GM18868 (cell line): Measurements from ENCODE around the gene USP10.

Experiments
- ATAC-seq: cut with Tn5 transposase; IDR thresholded peaks from one replicate; pipeline ENCODE4 v1.9.1; 2021; ENCODE audit warnings: mild to moderate bottlenecking, moderate library complexity; ENCODE audit not compliant: unreplicated experiment

The USP10 gene

DNA sequence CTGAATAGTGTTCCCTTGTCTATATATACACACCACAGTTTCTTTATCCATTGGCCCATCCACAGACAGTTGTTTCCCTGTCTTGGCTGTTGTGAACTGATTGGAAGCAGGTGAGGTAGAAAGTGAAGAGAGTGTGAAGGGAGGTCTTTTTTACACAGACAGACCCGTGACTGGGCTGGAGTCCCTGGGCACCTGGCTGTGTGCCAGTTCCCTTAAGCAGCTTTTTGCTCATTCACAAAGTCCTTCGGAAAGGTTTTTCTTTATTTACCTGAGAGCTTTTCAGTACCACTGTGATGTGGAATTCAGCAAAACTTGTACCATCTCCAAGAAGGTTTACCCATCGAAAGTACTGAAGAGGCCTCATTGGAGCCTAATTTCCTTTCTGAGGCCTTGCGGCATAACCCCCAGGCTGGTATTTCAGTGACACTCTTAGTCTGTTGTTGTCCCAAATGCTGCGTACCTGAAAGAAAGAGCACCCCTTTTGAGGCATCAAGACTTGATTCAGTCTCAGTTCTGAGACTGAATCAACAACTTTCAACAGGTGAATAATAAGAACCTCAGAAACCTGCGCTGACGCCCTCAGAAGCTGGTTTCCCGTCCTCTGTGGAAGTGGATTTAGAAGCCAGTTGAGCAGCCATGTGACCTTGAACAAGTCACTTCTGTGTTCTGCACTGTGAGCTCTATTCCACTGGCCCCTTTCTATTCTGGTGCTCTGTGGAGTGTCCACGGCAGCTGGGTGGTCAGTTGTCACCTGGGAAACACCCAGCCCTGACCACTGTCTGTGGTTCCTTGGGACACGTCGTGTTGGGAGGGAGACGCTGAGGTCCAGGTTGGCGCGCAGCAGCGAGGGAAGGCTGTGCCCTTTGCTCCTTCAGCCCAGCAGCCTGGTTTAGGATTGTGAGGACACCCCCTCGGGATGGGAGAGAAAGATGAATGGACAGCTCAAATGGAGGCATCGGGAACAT, 66.1 kb downstream of the USP10 start:
- no peak for ATAC-seq

DNA sequence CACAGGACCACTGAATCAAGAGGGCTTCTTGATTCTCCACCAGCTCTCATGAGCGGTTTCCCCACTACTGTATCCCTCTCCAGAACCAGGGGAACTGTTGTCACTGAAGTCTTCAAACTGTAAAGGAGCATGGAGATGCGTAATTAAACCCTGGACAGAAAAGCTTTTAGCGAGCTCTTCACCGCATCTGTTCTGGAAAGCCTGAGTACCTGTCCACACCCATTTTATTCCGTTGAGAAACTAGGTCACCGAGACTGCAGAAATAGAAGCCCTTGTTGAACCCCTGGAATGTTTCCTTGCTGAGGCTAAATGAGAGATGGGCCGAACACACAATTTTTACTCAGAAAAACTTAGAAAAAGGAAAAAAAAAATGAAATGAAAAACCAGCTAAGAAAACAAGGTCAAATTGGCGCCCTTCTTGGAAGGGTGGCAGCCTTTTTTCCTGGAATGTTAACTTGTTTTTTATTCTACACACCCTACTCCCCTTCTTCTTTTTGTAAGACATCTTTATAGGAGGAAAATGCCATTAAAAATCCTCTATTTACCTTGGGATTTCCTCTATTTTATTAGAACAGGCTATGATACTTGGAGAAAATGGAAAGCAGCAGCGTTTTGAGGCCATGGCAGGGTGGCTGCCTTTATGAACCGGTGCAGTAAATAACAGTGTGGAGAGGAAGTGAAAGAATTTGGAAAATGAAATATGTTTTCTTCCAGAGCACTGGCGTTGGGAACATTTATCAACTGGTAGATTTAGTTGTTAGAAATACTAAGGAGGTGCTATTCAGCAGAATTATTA, 67.4 kb downstream of the USP10 start:
- ATAC-seq, result no peak

DNA sequence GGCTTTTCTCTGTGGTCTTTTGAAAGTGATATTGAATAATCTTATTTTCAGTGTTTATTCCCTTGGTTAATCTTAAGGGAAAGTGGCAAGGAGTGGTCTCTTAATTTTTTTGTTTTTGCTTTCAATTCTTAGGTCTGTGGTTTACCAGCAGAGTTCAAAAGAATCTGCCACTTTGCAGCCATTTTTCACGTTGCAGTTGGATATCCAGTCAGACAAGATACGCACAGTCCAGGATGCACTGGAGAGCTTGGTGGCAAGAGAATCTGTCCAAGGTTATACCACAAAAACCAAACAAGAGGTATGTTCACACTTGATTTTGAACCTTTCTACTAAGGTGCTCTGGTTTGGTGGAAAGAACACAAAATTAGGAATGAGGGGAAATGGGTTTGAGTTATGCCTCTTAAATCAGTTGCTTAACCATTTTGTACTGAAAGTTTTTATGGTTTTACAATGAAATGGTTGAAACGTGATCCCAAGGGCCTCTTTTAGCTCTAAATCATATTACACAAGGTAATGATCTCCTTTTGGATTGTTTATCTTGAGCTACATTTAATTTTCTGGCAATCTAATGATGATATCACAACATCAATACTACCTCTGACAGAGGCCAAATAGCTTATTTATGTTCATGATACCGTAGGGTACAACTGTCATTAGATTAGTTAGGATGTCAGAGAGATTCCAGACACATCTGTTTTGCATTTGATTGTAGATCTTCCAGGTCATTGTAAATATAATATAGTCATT, 68.4 kb downstream of the USP10 start:
- ATAC-seq, result no peak

DNA sequence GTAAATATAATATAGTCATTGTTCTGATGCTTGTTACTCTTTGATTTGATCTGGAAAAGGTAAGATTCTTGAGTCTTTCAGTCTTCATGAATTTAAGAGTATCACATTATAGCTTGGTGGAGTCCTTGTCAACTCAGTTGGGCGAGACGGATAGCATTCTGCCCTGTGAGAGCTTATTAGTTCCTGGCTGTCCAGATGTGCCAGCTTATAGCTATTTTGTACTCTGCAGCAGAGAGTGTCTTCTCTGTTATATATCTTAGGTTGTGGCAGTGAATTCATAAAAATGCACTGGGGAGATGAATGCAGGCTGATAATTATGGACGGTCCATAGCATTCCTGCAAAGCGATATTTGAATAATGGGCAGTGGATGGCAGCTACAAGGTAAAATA, 69.0 kb downstream of the USP10 start:
- no peak for ATAC-seq

DNA sequence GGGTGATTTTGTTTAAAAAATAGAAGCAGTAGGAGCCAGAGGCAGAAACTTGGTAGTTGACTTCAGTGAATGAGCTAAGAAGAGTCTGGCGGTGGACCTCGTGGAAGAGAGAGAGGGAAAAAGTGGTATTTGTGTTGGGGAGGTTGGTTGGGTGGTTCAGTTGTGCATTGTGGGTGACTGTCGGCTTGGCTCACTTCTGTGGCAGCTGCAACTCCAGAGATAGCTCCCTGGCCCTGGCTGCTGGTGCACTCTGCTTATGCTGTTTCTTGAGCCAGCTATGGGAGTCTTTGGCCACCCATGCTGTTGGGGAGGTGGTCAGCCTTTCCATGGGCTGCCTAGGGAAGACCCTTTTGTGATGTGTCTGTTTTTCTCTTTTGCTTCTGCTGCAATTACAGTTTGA, 69.6 kb downstream of the USP10 start:
- ATAC-seq, result no peak

DNA sequence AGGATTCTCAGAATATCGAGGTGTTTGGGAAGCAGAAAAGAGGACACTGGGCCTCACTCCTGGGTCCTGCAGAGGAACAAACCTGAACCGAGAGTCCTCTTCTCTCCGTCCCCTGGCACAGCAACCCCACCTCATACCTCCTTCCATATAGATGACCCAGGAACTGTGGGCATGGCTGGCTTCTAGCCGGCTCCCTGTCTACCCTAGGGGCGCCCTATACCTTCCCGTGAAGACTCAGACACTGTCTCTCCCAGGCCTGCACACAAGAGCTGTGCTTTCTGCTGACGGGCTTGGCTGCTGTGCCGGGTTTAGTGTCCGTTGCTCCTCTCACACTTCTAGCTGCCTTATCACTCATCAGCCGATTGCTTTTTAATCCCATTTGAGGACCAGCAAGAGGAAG, 73.5 kb downstream of the USP10 start:
- no peak for ATAC-seq

DNA sequence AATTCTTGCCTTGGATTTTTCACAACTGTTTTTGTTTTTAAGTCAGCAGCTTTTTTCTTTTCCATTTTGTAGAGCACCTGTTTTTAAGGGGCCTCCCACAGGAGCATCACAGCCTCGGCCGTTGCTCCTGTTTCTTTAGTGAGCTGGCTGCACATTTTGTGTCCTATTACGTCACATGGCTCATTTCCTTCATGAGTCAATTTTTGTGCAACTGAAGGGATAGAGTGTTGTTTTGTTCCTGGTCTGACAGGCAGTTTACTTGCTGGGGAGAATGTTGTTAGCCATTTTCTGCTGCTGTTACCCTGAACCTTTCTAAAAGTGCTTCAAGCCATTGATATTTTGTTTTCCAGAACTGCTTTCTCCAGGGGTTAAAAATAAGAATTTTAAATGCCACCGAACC, 75.0 kb downstream of the USP10 start:
- ATAC-seq, result no peak

DNA sequence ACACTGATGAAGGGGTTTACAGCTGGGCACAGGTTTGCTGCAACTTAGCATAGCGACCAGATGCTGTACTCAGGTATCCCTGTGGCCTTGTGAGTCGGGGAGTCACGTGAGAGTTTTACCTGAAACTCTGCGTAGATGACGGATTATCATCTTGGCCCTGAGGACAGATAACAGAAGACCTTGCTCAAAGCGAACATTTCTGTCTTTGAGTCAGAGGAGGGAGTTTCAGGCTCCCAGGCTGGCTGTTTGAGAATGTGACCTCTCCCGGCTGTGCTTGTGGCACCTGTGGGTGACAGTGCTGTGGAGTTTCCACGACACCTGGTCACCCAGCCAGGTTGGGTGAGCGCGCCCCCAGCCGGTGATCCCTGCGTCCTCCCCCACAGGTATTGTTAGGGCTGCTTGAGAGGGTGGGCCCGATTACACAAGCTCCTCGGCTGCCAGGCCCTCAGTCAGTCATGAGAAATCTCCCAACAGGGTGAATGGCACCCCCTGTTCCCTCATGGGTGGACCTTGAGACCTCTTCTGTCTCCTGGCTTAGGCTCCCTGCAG, 75.5 kb downstream of the USP10 start:
- ATAC-seq, result no peak

DNA sequence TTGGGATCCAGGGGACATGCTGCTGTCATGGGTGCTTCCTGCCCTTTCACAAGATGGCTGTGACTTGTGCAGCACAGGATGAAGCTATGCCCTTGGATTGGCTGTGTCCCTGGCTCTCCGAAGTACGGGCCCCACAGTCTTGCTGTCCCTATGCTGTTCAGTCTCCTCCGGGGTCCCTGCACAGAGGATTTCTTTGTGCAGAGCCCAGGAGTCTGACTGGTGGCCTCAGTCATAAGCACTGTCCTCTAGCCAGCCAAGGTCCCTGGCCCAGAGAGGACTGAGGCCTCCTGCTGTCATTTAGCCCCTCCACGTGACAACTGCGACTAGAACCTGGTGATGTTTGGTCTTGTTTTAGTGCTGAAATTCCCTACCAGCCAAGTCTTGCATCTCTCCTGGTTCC, 77.6 kb downstream of the USP10 start:
- no peak for ATAC-seq

DNA sequence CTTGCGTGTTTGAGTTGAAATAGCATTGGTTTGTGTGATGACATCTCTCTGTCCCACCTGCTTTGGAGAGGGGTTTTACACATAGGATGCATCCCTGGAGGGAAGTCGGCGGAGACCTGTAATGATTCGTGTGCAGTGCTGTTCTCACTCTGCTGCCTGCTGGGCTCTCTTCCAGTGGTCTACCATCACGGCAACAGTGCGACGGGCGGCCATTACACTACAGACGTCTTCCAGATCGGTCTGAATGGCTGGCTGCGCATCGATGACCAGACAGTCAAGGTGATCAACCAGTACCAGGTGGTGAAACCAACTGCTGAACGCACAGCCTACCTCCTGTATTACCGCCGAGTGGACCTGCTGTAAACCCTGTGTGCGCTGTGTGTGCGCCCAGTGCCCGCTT, 78.9 kb downstream of the USP10 start:
- no peak for ATAC-seq

DNA sequence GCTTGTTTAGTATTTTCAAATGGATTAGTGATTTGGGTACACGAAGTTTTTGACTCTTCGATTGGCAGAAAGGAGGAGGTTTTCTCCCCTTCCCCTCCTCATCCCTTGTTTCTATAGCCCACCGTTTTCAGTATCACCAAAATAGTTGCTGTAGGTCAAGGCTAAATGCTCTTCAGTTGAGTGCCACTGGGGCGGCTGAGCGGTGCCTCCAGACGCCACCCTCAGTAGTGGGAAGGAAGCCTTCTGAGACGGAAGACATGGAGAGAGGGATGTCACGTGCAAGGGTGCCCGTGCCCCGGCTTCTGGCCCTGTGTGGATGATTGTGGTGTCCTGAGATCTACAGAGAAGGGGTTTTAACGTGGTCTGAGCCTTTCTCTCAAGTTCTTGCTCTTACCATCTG, 80.3 kb downstream of the USP10 start:
- ATAC-seq, result no peak

DNA sequence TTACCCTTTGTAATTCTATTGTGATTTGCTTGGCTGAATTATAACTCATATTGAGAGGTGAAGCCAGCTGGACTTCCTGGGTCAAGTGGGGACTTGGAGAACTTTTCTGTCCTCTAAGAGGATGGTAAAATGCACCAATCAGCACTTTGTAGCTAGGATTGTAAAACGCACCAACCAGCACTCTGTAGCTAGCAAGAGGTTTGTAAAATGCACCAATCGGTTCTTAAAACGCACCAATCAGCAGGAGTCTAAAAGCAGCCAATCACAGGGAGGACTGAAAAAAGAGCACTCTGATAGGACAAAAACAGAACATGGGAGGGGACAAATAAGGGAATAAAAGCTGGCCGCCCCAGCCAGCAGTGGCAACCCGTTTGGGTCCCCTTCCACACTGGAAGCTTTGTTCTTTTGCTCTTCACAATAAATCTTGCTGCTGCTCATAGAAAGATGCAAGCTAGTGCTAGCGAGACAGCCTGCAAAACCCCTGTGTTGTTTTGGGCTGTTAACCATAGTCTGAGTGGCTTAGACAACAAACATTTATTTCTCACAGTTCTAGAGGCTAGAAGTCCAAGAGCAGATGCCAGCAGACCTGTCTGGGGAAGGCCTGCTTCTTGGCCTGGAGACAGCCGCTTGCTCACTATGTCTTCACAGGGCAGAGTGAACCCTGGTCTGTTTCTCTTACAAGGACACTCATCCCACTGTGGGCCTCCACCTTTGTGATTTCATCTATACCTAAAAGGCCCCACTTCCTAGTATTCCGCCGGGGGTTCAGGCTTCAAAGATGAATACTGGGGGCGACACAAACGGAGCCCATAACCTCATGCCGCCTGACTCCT, 81.0 kb downstream of the USP10 start:
- no peak for ATAC-seq

DNA sequence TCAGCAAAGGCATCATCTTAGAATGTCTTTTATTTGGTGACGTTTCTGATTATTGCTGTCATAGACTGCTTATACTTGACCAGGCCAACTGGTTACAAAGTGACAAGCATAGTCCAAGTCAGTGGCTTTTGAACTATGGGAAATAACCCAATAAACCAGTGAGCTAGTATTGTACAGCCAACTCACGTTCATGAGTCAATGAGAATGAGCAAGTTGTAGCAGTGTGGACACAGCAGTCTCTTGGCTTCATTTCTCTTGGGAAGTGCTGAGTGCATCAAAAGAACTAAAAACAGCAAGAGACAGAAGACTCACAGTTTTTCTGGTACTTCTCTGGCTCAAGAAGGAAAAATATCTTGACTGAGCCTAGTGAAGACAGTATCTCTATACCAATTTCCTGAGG, 83.0 kb downstream of the USP10 start:
- no peak for ATAC-seq

DNA sequence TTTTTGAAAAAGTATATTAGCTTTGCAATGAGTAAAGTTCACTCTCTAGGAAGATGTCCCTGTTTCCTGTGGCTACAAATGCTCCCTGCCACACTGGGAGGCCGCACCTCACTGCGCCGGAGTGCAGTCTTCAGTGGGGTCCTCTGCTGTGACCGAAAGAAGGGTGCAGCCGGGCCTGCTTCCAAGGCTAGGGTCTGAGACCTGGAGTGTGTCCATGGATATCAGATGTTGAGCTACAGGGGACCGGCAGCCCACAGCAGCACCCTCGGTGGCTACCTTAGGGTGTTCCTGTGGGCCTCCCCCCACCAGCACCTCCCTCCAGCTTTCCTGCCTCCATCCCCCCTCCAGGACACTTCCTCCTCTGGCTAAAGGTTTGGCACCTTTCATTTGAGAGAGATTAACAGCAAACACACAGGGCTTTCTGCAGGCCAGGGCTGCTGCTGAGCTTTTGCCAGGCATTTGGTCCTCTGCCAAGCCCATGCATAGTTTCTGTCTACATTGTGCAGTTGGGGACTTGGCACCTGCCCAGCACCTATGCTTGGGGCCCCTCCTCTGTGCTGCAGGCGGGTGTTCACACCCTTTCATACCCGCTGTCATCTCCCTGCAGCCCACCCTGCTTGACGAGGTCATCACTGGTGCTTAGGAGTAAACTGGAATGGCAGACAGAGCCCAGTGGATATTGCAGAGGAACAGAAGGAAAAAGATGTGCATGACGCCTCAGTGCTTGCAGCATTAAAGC, 86.2 kb downstream of the USP10 start:
- ATAC-seq, result no peak

DNA sequence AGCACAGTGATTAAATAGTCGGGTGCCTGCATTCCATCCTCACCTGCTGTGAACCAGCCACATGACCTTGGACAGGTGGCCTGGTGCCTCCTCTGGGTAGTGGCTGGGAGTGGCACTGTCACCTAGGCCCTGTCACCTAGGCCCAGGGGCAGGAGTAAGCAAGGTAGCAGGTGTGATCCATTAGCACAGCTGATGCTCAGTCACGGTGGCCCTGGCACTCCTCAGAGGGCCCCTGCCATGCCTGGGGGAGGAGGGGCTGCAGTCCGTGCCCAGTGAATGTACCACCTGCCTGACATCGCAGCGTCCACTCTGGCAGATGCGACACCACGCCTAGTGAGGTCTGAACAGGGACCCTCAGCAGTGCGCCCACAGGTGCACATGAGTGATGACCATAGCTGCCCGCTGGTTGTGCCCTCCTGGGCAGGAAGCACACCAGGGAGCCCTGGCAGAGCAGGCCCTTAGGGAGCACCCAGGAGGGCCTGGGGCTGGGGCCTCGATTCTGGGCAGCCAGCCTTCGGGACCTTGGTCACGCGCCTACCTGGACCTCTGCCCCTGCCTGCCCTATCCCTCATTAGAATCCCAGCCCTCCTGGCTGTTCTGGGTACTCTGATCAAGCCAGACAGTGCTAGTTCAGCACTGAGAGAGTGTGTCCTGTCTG, 86.9 kb downstream of the USP10 start:
- ATAC-seq, result no peak

DNA sequence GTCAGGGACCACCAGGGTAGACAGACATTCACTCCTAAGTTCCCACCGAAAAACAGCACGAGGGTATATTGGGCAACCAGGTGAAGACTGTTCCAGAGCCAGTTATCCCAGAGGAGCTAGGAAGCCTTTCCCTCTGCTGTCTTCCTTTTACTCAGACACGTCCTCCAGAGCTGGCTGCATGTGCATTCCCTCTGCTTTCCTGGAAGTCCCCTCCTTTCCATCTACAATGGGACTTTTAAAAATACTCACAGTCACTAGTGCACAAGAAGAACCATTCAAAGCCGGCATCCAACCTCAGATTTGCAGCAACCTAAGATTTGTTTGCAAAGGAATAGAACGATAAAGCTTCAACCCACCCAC, 87.4 kb downstream of the USP10 start:
- ATAC-seq, result no peak

DNA sequence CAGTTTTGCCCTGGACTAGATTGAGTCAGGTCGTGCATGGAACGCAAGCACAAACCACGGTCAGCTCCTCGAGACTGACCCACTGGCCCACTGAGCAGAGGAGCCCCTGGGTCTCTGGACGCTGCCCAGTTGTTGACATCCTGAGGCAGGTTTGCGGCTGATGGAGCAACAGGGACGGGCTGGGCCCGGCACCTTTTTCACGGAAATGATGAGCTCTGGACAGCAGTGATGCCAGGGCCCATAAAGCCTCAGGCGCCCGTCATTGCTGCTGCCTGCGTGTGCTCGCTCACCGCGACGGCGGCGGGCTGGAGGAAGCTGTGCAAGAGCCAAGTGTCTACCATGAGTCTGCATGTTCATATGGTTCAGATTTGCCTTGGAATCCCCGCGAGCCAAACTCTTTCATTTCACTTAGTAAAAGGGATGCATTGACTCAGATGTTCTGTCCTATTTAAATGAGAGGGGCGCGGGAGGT, 89.2 kb downstream of the USP10 start:
- ATAC-seq, result no peak

DNA sequence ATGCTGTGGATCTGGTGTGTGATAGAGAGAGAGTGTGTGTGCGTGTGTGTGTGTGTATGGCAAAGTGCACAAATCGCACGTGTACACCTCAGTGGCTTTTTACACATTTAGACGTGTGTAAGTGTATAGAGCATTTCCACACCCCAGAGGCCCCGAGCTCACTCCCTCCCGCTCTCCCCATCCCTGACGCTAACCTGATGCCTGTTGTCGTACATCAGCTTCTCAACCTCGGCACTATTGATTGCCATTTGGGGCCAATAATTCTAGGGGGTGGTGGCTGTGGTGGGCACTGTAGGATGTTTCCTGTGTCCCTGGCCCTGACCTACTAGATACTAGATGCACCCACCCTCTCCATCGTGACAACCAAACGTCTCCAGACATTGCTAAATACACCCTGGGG, 89.6 kb downstream of the USP10 start:
- no peak for ATAC-seq

DNA sequence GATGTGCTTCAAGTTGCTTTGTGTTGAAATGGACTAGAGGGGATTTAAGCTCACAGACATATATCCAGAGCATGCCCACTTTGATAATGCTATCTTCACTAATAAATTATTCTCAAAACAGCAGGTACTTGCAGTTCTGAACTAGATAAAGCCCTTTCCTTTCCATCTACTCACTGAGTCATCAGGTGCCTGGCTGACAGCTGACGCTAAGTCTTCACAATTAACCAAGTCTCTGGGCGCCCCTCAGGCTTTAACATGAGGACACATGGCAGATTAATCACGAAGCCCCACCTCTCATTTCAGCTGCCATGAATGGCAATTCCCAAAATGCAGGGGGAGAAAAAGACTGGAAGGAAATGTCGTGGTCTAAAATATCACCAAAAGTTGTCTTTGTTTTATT, 90.5 kb downstream of the USP10 start:
- ATAC-seq, result no peak
